GM06990 (cell line): Measurements from ENCODE around the gene TLE1.

ENCODE experiments used
- DNase-seq: peaks from one replicate; pipeline ENCODE4 v3.0.0-alpha.2; 2011; ENCODE audit not compliant: insufficient read length; ENCODE audit errors: extremely low read depth
- H3K27me3 ChIP-seq: replicated peaks from 2 replicates; pipeline ENCODE4 v1.6.0; 2011; ENCODE audit warnings: low read length; ENCODE audit not compliant: control insufficient read depth, insufficient read depth
- H3K36me3 ChIP-seq: 2 replicates; pipeline ENCODE4 v1.5.1; 2011; ENCODE audit warnings: low read length; ENCODE audit not compliant: control insufficient read depth, insufficient read depth
- H3K4me3 ChIP-seq: replicated peaks from 2 replicates; pipeline ENCODE4 v1.5.1; 2011; ENCODE audit warnings: low read depth, mild to moderate bottlenecking, control low read depth, low read length
- CTCF ChIP-seq: IDR thresholded peaks from 2 replicates; pipeline ENCODE4 v1.5.1; 2011; ENCODE audit warnings: low read length, control low read depth, mild to moderate bottlenecking, inconsistent platforms; ENCODE audit not compliant: insufficient read depth, poor library complexity, severe bottlenecking

Gene TLE1

GRCh38 chr9:81633952-81634854 lies 55.1 kb downstream of the TLE1 start:
- DNase-seq, result no peak
- Histone ChIP-seq H3K4me3 (no peak overlapping the region), H3K36me3 (no peaks in the 10 kb centered on the region), H3K27me3 (no peaks in the 10 kb centered on the region)
- TF ChIP-seq CTCF, result no peak

DNA sequence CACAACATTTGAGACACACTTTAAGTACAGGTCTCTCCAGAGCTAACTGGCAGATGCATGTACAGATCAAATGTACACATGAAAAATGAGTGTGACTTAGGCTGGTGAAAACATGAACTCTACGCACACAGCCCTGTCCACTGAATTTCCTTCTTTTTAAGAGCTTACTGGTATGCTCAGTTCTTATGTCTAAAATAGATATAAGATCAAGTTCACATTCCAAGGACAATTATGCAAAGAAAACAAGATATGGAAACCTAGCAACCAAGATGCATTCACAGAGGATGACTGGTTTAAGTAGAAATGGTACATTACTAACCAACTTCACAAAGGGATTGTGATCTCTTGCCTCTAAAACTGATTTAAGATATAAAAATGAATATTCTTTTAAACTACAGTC lies 56.7 kb downstream of the TLE1 start:
- H3K27me3 ChIP-seq, result no peaks in the 10 kb centered on the region
- no peak overlapping the region for H3K4me3 ChIP-seq
- no peak for DNase-seq
- TF ChIP-seq CTCF, result no peak
- no peaks in the 10 kb centered on the region for H3K36me3 ChIP-seq

DNA sequence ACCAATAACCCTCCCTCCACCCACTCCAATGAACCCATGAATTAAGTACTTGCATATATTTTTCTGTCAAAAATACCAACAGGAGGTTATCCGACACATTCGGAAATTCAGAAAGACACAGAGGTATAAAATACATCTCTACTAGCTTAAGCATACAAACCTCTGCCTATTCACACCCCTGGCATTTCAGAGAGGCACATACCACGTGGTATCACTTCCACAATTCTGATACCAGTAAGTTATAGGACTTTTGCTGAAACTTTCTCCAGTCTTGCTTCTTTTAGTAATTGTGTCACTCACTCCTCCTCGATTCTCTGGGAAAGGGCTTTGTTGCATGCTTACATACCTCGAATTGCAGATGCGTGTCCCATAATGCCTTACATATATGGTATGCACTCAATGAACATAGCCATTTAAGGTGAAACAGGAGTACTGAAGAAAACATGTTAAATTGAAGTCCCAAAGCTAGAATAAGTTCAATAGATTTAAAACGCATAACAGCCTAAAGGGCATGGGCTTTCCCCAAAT lies 58.1 kb downstream of the TLE1 start:
- no peak overlapping the region for H3K4me3 ChIP-seq
- H3K36me3 ChIP-seq, result no peaks in the 10 kb centered on the region
- H3K27me3 ChIP-seq, result no peaks in the 10 kb centered on the region
- DNase-seq, result no peak
- no peak for TF ChIP-seq CTCF

DNA sequence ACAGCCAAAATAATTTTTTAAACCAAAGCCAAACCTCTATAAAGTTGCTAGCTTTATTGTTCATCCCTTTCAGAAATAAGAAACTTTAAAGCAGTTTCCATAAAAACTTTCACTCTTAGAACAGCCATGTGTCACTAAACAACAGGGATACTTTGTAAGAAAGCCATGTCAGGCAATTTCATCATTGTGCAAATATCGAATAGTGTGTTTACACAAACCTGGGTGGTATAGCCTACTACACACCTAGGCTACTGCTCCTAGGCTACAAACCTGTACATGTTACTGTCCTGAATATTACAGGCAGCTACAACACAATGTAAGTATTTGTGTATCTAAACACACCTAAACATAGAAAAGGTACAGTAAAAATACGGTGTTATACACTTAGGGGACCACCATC lies 59.9 kb downstream of the TLE1 start:
- no peaks in the 10 kb centered on the region for H3K36me3 ChIP-seq
- TF ChIP-seq CTCF, result no peak

DNA sequence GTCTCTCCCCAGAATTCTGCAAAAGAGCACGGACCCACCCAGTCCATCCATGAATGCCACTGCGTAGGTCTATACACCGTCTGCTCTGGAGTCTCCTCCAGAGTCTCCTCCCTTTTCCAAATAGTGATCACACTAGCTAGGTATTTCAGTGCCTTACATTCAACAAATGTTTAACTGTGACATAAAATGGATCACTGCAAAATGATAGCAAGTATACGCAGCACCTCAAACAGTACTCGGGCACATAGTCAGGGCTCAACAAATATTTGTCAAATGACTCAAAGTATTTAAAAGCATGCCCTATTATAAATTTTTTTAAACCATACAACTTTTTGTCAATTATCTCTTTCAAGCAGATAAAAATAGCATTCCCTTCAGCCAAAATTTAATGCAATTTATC lies 60.5 kb downstream of the TLE1 start:
- Histone ChIP-seq H3K36me3 (no peaks in the 10 kb centered on the region), H3K27me3 (no peaks in the 10 kb centered on the region), H3K4me3 (no peak overlapping the region)
- no peak for TF ChIP-seq CTCF
- no peak for DNase-seq

More for the DNA sequence above, 59.9 kb downstream of the TLE1 start:
- H3K4me3 ChIP-seq, result no peak overlapping the region
- no peaks in the 10 kb centered on the region for H3K27me3 ChIP-seq
- DNase-seq, result no peak
